GM15510 (cell line): ENCODE measurements around the gene PRR15.

ENCODE experiments used
- POLR2A ChIP-seq: IDR thresholded peaks from 3 replicates; pipeline ENCODE4 v1.6.1; 2011; ENCODE audit warnings: borderline replicate concordance; ENCODE audit not compliant: insufficient read length; ENCODE audit errors: extremely low read depth

PRR15 gene, protein sequence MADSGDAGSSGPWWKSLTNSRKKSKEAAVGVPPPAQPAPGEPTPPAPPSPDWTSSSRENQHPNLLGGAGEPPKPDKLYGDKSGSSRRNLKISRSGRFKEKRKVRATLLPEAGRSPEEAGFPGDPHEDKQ

DNA sequence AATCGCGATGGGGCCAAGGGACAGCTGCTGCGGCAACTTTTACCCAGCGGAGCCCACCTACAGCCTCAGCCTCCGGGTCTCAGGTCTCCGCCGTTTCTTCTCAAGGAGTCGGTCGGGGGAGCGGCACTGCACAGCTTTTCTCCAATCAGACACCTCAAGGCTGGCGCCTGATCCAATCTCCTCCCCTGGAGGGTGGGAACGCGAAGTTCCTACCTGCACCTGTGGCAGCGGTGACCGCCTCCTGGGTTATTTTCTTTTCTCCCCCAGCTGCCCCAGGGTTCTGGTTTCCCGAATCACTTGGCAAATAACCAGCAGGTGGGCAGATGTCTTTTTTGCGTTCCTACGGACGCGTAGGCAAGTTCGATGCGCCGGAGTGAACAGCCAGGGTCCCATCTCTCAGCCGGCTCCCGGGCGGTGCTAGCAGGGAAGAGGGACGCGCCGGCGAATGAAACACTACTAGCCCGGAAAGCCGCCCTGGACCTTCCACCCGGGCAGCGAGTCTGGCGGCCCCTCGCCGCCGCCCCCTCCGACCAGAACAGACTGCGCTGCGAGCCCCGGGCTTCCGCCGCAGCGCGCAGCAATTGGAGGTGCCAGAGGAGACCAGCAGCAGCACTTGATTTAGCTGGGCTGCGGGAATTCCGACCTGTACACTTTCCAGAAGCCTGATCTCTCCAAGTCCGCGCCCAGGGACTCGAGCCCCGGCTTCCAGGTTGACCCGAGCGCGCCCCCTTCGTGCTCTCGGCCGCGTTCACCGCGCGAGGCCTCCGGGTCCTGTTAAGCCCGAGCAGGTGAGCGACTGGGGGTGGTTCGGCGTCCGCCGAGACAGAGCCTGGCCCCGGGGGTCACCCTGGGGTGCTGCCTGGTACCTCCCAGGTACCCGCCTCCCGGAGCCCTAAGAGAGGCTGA lies at the start of gene PRR15:
PRR15 (plus strand) TSS at position 246 of the 906 bp plus-strand sequence. CDS start 2,495 bp downstream, outside the sequence.
- no peak for TF ChIP-seq POLR2A

DNA sequence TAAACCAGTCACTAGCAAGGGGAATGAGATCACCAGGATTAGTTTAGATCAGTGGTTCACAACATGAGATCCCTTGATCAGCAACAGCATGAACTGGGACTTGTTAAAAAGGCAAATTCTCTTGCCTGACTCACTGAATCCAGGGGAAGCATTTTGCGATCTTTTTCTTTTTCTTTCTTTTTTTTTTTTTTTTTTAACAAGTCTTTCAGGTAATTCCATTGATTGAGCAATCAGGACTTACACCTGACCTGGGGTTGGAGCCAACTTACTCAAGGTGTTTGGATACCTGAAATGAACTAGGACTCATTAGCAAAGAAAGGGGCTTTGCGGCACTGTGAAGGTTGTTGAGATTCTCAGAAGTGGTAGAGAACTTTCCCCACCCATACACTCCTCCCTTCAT lies 47.1 kb upstream of the PRR15 start:
- TF ChIP-seq POLR2A: no peak

- TF ChIP-seq POLR2A: no peak
Observed at GRCh38 chr7:29518616-29519015, 45.0 kb upstream of the PRR15 start.

GRCh38 chr7:29523728-29524127 lies 39.9 kb upstream of the PRR15 start:
- TF ChIP-seq POLR2A: no peak

DNA sequence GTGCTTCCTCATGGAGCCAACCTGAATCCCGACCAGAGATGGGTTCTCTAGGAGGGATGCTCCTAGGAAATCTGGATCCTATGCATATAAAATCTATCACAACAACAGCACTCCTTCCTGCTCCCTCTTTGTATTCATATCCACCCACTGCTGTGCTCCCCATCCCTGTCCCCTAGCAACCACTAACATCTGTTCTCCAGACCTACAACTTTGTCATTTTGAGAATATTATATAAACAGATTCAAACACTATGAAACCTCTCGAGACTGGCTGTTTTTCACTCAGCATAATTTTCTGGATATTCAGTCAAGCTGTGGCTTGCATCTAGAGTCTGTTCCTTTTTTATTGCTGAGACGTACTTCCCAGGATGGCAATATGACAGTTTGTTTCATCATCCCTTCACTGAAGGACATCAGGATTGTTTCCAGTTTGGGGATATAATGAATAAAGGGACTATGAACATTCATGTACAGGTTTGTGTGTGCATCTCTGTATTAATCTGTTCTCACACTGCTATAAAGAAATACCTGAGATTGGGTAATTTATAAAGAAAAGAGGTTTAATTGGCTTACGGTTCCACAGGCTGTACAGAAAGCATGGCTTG lies 36.0 kb upstream of the PRR15 start:
- TF ChIP-seq POLR2A: no peak

DNA sequence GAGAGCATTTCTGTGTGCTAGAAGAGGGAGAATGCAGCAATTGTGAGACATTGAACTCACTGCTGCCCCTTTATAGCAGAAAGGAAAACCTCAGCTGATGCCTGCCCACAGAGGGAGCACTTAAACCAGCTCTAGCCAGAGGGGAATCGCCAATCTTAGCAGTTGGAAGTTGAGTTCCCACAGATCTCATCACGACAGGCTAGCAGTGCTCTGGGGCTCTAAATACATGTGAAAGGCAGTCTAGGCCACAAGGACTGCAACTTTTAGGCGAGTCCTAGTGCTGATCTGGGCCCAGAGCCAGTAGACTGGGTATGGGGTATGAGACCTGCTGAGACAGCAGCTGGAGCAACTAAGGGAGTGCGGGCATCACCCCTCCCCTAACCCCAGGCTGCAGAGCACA lies 25.2 kb upstream of the PRR15 start:
- TF ChIP-seq POLR2A: no peak

DNA sequence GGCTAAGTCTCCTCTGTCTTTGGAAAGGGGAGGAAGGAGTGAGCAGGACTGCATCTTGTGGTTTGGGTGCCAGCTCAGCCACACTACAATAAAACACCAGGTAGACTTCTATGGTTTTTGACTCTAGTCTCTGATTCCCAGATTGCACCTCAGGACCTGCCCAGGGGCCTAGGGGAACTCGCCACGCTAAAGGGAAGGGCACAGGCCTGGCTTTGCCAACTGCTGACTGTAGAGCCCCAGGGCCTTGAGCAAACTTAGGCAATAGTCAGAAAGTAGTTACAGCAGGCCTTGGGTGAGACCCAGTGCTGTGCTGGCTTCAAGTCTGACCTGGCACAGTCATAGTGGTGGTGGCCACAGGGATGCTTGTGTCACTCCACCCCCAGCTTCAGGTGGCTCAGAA lies 24.2 kb upstream of the PRR15 start:
- TF ChIP-seq POLR2A: no peak

DNA sequence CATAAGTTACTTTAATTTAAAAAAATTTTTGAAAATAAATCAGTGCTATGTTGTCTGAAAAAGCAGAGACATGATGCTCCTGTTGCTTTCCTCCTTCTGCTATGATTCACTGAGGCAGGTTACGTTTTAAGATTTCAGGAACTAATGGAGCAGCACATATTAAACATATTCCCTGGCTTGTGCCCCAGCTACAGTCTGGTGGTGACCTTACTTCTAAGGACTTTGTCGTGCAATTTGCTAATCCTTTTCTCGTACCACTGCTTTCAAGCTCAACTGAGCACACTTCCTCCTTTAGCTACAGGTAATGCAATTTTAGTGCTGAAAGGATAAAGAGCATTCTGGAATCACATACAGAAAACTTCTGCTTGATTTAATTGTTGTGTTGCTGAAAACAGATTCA lies 16.2 kb upstream of the PRR15 start:
- no peak for TF ChIP-seq POLR2A

- no peak for TF ChIP-seq POLR2A
Observed at GRCh38 chr7:29548823-29549222, 14.8 kb upstream of the PRR15 start.

DNA sequence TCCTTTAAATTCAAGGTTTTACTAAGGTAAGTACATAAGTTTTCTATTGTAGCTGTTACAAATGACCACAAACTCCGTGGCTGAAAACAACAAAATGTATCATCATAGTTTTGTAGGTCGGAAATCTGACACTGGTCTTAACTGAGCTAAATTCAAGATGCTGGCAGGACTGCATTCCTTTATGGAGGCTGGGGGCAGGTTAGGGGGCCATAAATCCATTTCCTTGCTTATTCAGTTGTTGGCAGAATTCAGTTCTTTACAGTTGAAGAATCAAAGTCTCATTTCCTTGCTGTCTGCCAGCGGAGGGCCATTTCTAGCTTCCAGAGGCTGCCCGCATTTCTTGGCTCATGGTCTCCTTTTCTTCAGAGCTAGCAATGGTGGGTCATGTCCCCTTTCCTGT lies 11.2 kb upstream of the PRR15 start:
- TF ChIP-seq POLR2A: no peak

DNA sequence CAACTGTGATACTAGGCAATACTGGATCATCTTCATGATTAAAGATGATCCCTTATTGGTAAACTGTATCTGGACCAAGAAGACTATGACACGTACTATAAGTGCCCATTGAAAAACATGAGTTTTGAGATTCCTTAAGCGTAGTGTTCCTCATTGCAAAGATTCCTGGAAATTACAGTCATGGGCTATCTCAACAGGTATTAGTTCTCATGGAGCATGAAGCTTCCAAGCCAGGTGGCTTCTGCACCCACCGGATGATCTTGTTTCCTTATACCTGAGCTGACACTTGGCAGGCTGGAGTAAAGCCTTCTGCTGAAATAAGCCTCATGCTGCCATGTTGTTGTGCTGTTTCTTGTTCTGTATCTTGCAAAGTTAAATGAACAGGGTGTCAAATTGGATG lies 8.6 kb upstream of the PRR15 start:
- no peak for TF ChIP-seq POLR2A

DNA sequence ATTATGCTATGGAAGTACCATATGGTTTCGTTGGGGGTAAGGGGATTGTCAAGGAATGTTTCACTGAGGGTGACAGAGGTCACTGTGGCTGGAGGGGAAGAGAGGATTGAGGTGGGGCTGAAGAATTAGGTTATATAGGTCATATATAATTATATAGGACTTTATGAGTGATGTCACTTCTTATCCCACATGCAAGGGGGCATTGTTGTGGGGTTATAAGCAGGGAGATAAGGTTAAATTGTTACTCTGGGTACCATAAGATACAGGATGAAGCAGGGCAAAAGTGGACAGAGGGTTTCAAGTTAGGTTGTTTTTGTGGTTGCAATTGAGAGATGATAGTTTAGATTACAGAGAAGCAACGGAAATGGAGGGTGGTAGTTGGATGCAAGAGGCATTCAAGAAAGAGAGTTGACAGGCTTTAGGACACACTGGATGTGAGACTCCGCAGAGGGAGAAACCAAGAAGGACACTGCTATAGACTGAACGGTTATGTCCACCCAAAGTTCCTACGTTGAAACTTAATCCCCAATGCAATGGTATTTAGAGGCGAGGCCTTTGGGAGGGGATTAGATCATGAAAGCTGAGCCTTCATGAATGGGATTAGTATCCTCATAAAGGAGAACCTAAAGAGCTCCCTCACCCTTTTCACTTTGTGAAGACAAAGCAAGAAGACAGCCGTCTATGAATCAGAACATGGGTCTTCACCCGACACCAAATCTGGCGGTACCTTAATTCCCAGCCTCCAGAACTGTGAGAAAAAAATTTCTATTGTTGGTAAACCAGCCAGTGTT lies 7.0 kb upstream of the PRR15 start:
- no peak for TF ChIP-seq POLR2A

DNA sequence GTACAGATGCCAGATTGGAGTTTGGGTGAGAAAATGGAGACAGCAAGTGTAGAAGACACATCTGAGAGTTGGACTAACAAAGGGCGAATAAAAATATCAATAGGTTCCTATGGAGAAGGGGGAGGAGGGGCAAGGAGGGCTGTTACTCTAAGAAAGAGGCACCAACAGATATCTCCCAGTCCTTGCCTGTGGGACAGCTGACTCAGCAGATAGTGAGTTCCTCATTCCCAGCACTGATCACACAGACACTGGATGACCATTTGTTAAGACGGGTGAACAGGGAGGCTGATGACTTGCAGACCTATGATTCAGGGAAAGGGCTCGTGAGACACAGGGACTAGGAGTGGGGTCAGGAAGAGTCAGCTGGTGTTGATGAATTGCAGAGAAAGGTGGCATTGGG lies 5.7 kb upstream of the PRR15 start:
- no peak for TF ChIP-seq POLR2A

DNA sequence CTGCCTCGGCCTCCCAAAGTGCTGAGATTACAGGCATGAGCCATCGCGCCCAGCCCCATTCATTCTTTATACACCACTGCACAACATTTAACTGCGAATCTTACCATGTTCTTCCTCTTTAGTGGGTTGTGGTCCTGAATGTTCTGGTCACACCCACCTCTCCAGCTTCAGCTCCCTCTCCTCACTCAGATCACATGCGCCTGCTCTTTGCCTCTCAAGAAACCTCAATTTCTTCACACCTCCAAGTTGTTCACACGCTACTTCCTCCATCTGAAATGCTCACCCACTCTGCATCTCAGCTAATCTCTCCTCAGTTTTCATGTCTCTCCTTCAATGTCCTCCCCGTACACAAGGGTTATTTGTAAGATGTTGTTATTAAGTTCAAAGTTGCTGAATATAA lies 2.4 kb upstream of the PRR15 start:
- TF ChIP-seq POLR2A: no peak

- no peak for TF ChIP-seq POLR2A
Observed at GRCh38 chr7:29562307-29562706, 1.3 kb upstream of the PRR15 start.

DNA sequence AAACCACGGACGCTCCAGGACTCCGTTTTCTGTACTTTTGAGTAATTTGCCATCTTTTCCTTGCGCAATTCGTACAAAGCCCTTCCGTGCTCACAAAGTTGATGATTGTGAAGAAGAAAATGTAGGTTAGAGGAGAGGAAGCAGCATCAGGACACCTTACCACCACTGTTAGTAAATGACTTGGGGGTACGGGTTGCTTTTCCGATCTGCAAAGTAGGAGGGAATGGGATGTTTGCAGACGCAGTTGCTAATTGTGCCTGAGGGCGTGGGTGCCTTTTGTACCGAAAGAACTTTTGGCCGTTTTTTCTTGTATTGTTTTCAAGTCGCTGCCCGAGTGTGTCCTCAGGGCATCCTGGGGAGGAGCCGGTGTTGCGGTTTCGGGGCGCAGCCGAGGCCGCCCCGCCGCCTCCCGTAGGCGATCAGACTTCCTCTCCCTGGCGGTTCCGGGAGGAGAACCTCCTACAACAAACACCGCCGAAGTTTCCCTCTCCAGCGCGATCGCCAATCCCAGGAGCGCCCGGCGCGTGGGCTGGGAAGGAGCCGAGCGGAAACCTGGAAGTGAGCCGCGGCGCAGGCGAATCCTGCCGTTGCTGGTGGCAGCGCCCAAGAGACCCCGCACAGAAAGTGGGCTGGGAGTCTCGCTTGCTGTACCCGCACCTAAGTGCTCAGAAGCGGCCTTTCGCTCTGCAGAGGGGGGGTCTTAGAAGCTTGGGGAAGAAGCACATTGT lies 1.0 kb downstream of the PRR15 start:
- no peak for TF ChIP-seq POLR2A
